ENCODE results near the gene ANO4.
"Not testable (repeated sequence)": the region's sequence is repeated elsewhere in the genome, so short reads cannot be mapped to it uniquely, and the experiment has no call there.

The ANO4 gene

DNA sequence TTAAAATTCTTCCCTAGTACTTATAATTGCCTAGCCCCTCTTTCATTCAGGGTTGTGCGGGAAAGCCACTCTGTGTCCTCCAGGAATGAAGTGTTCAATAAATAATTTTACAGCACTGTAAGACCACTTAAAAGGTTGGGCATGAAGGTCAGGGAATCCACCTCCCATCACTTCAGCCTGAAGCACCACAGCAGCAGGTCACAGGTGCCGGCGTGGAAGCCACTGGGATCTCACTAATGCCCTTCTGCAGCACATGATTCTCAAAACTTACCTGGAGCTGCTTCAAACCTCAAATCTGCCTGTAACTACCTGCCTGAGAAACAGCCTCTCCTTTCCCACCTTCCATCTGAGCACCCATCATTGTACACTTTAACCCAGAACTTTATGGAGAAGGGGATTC lies 159.5 kb downstream of the ANO4 start:
- DNase-seq = no peak

DNA sequence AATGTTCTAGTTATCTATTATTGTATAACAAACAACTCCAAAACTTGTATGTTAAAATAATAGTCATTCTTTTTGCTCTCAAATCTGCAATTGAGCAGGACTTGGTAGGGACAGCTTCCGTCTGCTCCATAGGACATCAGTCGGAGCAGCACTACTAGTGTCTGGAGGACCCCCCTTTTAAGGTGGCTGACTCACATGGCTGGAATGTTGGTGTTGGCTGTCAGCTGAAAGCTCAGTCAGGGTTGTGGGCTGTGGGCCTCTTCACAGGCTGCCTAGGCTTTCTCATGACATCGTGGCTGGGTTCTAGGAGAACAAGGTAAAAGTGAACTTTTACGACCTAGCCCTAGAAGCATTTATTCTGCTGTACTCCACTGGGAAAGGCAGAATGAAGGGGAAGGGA lies 160.6 kb downstream of the ANO4 start:
- no peak for DNase-seq

- no peak for DNase-seq
These were observed 161.8 kb downstream of the ANO4 start for GRCh38 chr12:100956311-100956852.

DNA sequence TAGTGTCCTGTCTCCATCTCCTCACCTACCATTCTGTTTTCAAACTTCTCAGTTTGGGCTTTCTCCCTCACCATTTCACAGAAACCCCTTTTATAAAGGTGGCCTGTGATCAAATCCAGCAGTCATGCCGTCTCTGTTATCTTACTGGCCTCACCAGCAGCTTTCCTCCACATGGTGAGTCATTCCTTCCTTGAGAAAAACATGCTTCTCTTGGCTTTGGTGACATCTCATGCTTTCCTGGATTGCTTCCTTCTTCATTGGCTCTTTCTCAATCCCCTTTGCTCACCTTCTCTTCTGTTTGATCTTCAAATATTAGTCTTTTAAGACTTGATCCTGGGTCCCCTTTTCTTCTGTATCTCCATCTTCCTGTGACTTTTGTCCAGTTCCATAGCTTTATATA lies 164.9 kb downstream of the ANO4 start:
- DNase-seq = no peak

- no peak for DNase-seq
These were observed 167.6 kb downstream of the ANO4 start for GRCh38 chr12:100962086-100962712.

GRCh38 chr12:100963381-100963780 lies 168.8 kb downstream of the ANO4 start:
- no peak for DNase-seq

DNA sequence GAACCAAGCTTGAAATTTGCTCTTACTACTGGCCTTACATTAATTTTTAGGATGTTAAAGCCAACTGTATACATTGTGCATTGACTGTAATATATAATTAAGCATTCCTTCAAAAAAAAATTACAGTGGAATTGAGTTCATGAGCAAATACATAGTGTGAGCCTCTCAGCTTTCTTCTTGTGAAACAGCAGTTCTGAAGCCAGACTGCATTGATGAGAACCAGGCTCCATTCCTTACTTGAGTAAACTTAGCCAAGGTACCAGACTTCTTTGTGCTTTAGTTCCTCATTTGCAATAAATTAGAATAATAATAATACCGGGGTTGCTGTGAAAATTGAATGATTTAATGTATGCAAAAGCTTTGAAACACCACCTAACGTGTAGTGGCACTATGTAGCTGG lies 169.5 kb downstream of the ANO4 start:
- DNase-seq = no peak

DNA sequence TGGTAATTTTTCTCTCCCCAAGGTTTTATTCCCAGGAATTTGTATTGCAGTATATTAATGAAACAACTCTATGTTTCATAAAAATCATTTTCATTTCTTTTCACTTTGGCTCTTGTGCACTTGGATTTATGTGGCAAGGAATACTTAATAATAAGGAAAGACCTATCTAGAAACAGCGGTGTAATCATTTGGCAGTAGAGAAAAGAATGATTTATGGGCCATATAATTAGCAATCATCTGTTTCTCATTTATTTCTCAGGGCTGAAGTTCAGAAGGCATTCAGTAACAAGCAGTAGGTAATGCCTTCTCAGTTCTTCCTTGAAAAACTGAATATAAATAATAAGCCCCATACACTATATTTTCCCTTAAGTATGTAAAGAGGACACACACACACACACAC lies 172.6 kb downstream of the ANO4 start:
- no peak for DNase-seq

DNA sequence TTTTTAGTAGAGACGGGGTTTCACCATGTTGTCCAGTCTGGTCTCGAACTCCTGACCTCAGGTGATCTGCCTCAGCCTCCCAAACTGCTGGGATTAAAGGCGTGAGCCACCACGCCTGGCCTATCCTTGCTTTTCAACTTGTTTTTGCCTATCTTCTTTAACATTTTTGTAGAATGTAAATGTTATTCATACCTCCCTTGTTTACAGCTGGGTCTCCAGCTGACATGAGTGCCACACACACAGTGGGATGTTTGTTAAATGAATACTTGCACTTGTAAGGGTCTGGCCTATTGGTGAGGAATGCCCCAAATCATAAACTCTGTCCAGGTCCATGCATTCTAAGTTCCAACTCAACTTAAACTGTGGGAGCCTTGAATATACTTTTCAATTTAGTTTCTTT lies 176.3 kb downstream of the ANO4 start:
- DNase-seq = no peak

DNA sequence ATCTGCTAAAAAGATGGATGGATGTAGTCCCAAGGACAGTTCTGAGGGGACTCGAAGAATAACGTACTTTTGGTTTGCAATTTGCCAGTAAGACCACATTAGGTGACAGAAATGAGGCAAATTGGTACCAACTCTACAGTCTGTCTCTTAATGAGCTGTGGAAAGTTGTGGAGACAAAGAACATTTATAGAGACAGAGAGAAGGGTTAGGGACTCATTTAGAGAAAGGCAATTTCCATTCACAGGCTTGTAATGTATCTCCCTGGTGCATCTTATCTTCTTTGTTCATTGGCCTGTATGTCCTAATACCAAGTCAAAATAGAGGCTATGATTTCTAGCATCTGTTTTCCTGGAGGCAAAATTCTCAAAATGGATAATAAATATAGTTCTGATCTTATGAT lies 177.5 kb downstream of the ANO4 start:
- DNase-seq = no peak

- DNase-seq = no peak
These were observed 179.8 kb downstream of the ANO4 start for GRCh38 chr12:100974341-100974740.

DNA sequence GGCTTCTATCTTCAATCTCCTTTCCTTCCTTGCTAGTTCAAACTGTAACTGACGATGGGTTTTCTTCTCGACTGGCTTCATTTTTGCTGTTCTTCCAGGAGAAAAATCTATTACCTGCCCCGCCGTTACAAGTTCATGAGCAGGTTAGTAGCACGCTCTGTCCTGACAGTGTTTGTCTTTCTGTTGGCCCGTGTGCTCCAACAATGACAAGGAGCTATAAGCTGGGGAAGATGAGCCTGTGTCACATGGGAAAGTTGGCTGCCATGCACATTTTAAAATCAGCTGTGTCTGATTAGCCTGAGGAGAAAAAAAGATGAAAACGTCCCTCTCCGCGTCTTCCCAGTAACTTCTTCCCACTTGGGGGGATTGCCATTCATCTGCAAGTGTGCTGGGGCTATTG lies 180.2 kb downstream of the ANO4 start:
- no peak for DNase-seq

DNA sequence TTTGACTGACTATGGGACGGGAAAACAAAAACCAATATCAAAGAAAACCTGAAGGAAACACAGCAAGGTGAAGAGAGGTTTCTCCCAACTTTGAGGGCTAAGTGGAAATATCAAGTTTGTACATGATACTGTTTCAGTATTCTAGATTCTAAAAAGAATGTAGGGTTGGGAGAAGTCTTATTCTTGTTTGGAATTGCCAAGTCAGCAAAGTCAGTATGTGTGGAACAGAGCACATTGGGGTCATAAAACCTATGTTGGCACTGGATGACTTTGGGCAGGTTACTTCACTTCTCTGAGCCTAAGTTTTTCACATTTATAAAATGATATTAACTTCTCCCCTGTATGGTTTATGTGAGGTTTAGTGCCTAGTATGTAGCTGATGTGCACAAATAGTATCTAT lies 182.2 kb downstream of the ANO4 start:
- no peak for DNase-seq

GRCh38 chr12:100980856-100981255 lies 186.3 kb downstream of the ANO4 start:
- DNase-seq = no peak

GRCh38 chr12:100982511-100983183 lies 188.1 kb downstream of the ANO4 start:
- no peak for DNase-seq

GRCh38 chr12:100984796-100985195 lies 190.2 kb downstream of the ANO4 start:
- no peak for DNase-seq

- DNase-seq = no peak
These were observed 192.3 kb downstream of the ANO4 start for GRCh38 chr12:100986595-100987547.

DNA sequence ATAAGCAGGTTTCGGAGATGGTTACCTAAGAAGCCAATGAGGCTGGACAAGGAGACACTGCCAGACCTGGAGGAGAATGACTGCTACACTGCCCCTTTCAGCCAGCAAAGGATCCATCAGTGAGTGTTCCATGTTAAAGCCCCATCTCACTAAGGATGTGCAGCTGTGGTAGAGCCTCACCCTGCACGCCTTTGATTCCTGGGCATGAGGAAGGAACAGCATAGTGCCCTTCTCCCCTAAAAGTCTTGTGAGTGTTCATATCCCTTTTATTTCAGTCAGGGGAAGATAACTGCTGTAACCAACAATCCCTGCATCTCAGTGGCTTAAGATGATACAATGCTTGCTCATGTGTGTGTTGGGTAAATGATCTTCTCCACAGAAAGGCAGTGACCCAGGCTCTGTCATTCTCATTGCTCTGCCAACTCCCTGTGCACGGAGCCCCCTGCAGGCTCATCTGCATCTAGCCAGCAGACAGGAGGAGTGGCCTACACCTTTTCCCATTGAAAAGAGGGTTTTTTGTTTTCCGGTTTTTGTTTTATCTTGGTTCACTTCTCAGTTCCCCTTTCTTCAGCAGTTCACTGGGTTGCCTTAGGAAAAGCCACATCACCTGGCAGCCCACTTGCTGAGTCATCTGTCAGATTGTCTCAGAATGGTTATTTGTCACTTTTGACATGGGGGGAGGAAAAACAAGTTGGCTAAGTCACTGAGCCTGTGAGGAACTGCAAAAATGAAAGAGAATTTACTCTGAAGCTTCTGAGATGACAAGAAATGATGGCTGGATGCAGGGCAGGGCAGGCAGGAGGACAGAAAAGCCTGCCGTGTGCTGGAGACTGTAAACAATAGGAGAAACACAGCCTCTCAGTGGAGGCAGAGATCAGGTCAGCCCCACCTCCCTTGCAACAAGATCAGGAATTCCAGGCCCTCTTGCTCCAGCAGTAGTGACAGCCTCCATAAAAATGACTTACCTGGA lies 193.3 kb downstream of the ANO4 start:
- no peak for DNase-seq

GRCh38 chr12:100989509-100989908 lies 194.9 kb downstream of the ANO4 start:
- DNase-seq = not testable (repeated sequence)

DNA sequence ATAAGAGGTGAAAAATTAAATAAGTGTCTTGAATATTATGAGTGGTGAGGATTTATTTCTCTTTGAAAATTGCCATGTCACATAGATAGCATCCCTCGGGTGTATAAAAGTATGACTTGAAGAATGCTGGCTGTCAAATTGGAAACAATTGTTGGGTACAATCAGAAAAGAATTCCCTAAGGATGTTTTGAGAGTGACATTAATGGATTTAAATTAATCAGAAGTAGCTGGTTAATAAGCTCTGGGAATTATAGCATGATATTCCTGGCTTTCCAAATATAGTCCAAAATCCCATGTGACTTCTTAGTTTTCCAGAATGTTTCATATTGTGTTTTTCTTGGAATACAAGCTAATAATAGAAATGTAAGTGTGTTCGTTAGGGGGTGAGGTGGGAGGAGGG lies 196.5 kb downstream of the ANO4 start:
- no peak for DNase-seq

GRCh38 chr12:100992194-100992593 lies 197.6 kb downstream of the ANO4 start:
- no peak for DNase-seq

GRCh38 chr12:100993916-100994450 lies 199.4 kb downstream of the ANO4 start:
- DNase-seq = no peak
